Heart left ventricle (tissue), 16 donors: ENCODE data around the gene ACVR2B. TPM values are rescaled to one million over a fixed set of nuclear protein-coding genes. Genes with fewer than 3 reads are reported as not detected.

Experiments used
- ATAC-seq, 4 donors: fragments of 200-7000 bp; cut with Tn5 transposase; one replicate each; pipeline ENCODE4 v1.9.1; 2020 to 2022; ENCODE audit warnings: moderate library complexity in 4 of 4, mild to moderate bottlenecking in 3 of 4, moderate number of reproducible peaks in 1 of 4
- DNase-seq, 5 donors: peaks; one replicate each; pipeline ENCODE4 v3.0.0-alpha.2; 2020
- H3K27ac ChIP-seq, 12 donors: fragments of 200-600 bp; sonication (generic) in 4 of 12; one replicate each; pipeline versions ENCODE4 v1.5.0 to v1.8.0; 2016 to 2022; ENCODE audit warnings: mild to moderate bottlenecking in 2 of 12
- H3K27me3 ChIP-seq, 9 donors: fragments of 200-600 bp; sonication (generic) in 2 of 9; one replicate each; pipeline versions ENCODE4 v1.5.1 to v1.8.0; 2016 to 2022; ENCODE audit warnings: mild to moderate bottlenecking in 3 of 9
- H3K36me3 ChIP-seq, 9 donors: fragments of 200-600 bp; sonication (generic) in 2 of 9; one replicate each; pipeline versions ENCODE4 v1.5.0 to v1.8.0; 2018 to 2022; ENCODE audit warnings: mild to moderate bottlenecking in 2 of 9
- H3K4me1 ChIP-seq, 12 donors: fragments of 200-600 bp; sonication (generic) in 4 of 12; one replicate each; pipeline versions ENCODE4 v1.5.0 to v1.8.0; 2016 to 2022; ENCODE audit warnings: mild to moderate bottlenecking in 3 of 12
- H3K4me3 ChIP-seq, 12 donors: fragments of 200-600 bp; sonication (generic) in 4 of 12; one replicate each; pipeline versions ENCODE4 v1.5.0 to v1.8.0; 2017 to 2022; ENCODE audit warnings: mild to moderate bottlenecking in 9 of 12, moderate library complexity in 4 of 12
- H3K9me3 ChIP-seq, 12 donors: fragments of 200-600 bp; sonication (generic) in 4 of 12; one replicate each; pipeline versions ENCODE4 v1.5.0 to v1.8.0; 2016 to 2022; ENCODE audit warnings: mild to moderate bottlenecking in 1 of 12
- POLR2A ChIP-seq, 2 donors: fragments of 450-650 bp; IDR thresholded peaks; one replicate each; pipeline ENCODE4 v1.6.1; 2017; ENCODE audit warnings: antibody characterized with exemption in 2 of 2, mild to moderate bottlenecking in 2 of 2, moderate library complexity in 2 of 2
- WGBS, 4 donors: extraction: QIAGEN DNeasy Blood & Tissue Kit in 2 of 4; methylation state at CpG; one replicate each; pipeline versions ENCODE4 v1.1.5 to v1.1.7; 2013 to 2018; 5-methylcytosine and 5-hydroxymethylcytosine counted together
- intact Hi-C, 10 donors: fragments of 100-400 bp; cut with DNase I; formaldehyde crosslinking; loops; one replicate each; pipeline versions ENCODE4 v1.11.1 to v1.14.2; 2022
- polyA plus RNA-seq, 2 donors: library from polyadenylated mRNA; stranded (reverse); fragments of 200-250 nt; gene quantifications; one replicate each; pipeline ENCODE4 v1.2.3, GENCODE V29; 2013
- total RNA-seq, 9 donors: library from RNA; depleted of rRNA in 2 of 9; stranded (reverse); fragments of >200 nt in 2 of 9; fragmentation: NEBNext Ultra II Directional in 3 of 9; extraction: Animal tissue kit (Norgen Biotek cat#: 25700) in 3 of 9; gene quantifications; one replicate each; pipeline versions ENCODE4 v1.1.0 to v1.2.4, GENCODE V29; 2016 to 2023
- TF ChIP-seq, protein P1 (sequence below), 12 donors: fragments of 200-600 bp; sonication (generic) in 4 of 12; IDR thresholded peaks; one replicate each; pipeline versions ENCODE4 v1.5.0 to v1.8.0; 2018 to 2022; ENCODE audit warnings: antibody characterized with exemption in 12 of 12, mild to moderate bottlenecking in 5 of 12
- donor health status: ischemic (EF 13 %, LVEDD 7.1; RV severe dilation, severe dysfunction).
- donor health status: healthy with polysubstance abuse.
- donor health status: DM: no; HTN: yes; CAD: no.
- donor health status: DM: no; HTN: no; CAD: no.
- donor health status: ischemic (EF 25% LVEDD 6.9; RV normal size, moderate dysfunction).
- donor health status: ischemic (EF 25% LVEDD 5.7; RV mildly dilated, moderate dysfunction).
- donor health status: healthy.
- donor health status: DM: yes; HTN: yes; CAD: no.
- donor health status: ischemic (EF 35%, LVEDD 5.7; RV mildly dilated, moderate dysfunction).
- donor health status: nonischemic (EF 11% LVEDD 7.7; RV severe dilation, severe dysfunction).
- donor health status: DM: yes; HTN: yes; CAD: no.
- donor health status: PGD.
- donor health status: ischemic (EF 29% LVEDD 5.4; RV normal size, mild dysfunction).
- donor health status: nonischemic (EF 23%, LVEDD 6.1; RV moderate dilation, normal function).

Gene ACVR2B
- total and polyA plus RNA-seq, 11 donors, result 1.3 to 12.4 (median 4.8) TPM

DNA sequence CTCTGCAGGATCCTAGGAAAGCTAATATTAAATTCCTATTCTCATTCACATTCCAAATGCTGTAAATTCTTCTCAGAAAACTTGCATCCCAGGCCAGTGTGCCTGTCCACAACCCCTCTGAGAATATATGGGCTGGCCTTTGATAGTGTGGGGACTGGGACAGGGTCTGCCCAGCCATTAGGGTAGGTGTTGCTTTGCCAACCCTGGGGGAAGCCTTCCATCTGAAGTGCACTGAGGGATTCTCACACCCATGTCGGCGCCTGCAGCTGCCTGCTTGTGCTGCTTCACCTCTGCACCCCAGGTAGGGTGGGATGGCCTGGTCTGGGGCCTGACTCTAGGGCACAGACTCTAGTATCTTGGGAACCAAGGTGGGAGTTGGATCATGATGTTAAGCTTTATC is 27.2 kb downstream of the ACVR2B start:
- Histone ChIP-seq H3K27ac (no peak overlapping the region), H3K4me1 (no peaks in the 10 kb centered on the region), H3K9me3 (no peaks in the 10 kb centered on the region), H3K27me3 (no peaks in the 10 kb centered on the region), H3K36me3 (peaks cover 0 to 69% (median 56%) of the 10 kb centered on the region in 9 donors), H3K4me3 (no peak overlapping the region)
- WGBS, 4 donors, result 91 to 96% (median 93%) methylated on average over 2 of the region's 2 CpGs; no CpG with 5 or more reads in 1 of the 4 donors
- DNase-seq (no peak), ATAC-seq (no peak)
- TF ChIP-seq POLR2A (IDR thresholded peaks at IDR 0.05), result no peak
- TF ChIP-seq, protein P1, sequence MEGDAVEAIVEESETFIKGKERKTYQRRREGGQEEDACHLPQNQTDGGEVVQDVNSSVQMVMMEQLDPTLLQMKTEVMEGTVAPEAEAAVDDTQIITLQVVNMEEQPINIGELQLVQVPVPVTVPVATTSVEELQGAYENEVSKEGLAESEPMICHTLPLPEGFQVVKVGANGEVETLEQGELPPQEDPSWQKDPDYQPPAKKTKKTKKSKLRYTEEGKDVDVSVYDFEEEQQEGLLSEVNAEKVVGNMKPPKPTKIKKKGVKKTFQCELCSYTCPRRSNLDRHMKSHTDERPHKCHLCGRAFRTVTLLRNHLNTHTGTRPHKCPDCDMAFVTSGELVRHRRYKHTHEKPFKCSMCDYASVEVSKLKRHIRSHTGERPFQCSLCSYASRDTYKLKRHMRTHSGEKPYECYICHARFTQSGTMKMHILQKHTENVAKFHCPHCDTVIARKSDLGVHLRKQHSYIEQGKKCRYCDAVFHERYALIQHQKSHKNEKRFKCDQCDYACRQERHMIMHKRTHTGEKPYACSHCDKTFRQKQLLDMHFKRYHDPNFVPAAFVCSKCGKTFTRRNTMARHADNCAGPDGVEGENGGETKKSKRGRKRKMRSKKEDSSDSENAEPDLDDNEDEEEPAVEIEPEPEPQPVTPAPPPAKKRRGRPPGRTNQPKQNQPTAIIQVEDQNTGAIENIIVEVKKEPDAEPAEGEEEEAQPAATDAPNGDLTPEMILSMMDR (IDR thresholded peaks at IDR 0.05), result no peak
- intact Hi-C loops, result loop anchor here in 3 of 10 donors (2.0 to 10.0 kb wide), 4 partner anchors 134 to 366 kb away; partner anchors contain the start of gene XYLB (in 1 of the 3)

DNA sequence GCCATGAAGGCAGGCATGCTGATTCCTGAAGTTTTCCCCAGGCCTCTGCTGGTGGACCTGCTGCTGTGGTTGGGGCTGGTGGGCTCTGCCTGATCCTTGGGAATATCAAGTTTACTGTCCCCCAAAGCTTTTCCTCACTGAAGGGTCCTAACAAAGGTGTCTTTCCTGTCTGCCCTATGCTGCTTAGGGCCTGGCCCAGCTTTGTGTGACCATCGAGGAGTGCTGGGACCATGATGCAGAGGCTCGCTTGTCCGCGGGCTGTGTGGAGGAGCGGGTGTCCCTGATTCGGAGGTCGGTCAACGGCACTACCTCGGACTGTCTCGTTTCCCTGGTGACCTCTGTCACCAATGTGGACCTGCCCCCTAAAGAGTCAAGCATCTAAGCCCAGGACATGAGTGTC is 29.3 kb downstream of the ACVR2B start:
- DNase-seq (no peak), ATAC-seq (no peak)
- intact Hi-C loops, result loop anchor here in 3 of 10 donors (5.0 to 10.0 kb wide), 3 partner anchors 358 to 368 kb away; no protein-coding TSS in a partner anchor
- no peak for TF ChIP-seq POLR2A (IDR thresholded peaks at IDR 0.05)
- TF ChIP-seq, protein P1 (IDR thresholded peaks at IDR 0.05), result no peak
- Histone ChIP-seq H3K27ac (no peak overlapping the region), H3K9me3 (no peaks in the 10 kb centered on the region), H3K36me3 (peaks cover 0 to 66% (median 53%) of the 10 kb centered on the region in 9 donors), H3K27me3 (no peaks in the 10 kb centered on the region), H3K4me1 (no peaks in the 10 kb centered on the region), H3K4me3 (no peak overlapping the region)
- WGBS, 4 donors, result 83 to 93% (median 85%) methylated on average over 9 to 10 of the region's 10 CpGs

DNA sequence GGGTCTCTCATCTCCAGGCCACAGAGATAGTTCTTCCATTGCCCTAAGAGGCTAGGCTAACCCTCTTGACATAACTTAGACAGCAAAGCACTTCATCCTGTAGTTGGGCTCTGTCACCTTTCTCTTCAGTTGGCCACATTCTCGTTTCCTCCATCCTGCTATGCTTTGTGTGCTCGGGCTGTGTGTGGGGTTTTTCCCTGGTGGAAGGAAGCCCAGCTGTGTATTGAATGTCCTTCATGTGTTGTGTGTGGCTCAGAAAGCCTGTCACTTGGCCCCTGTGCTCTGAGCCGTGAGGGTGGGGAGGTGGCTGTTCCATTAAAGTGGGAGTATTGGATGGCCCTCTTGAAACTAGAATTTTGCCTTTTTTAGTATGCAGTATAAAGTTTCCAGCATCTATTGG is 33.6 kb downstream of the ACVR2B start:
- intact Hi-C loops, result loop anchor here in 2 of 10 donors (10.0 kb wide), 2 partner anchors 363 to 373 kb away; no protein-coding TSS in a partner anchor
- no peaks in the 10 kb centered on the region for H3K4me1 ChIP-seq
- peak in 1 of 4 donors; percentile 52 for ATAC-seq
- DNase-seq, result no peak
- no peak overlapping the region for H3K27ac ChIP-seq
- H3K9me3 ChIP-seq, result no peaks in the 10 kb centered on the region
- H3K27me3 ChIP-seq, result no peaks in the 10 kb centered on the region
- peaks cover 0 to 34% (median 21%) of the 10 kb centered on the region in 9 donors for H3K36me3 ChIP-seq
- H3K4me3 ChIP-seq, result no peak overlapping the region
- WGBS, 4 donors, result 47 to 62% (median 56%) methylated on average over 3 of the region's 3 CpGs
- no peak for TF ChIP-seq POLR2A (IDR thresholded peaks at IDR 0.05)
- TF ChIP-seq, protein P1 (IDR thresholded peaks at IDR 0.05), result no peak

DNA sequence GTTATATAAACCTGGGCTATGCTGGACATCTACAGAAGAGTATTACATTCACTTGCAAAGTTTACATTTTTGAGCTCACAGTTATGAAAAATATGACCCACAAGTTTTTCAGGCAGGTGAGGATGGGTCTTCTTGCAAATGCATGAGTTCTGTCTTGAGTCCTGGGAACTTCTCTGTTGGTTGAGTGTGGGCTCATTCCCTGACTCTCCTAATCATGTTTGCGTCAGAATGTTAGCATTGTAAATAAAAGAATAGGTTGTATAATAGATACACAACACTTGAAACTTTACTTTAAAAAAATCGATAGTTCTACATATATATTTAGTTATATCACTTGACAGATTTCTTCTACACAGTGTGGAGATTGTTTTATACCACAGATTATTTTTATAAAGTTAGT is 35.3 kb downstream of the ACVR2B start:
- Histone ChIP-seq H3K27me3 (no peaks in the 10 kb centered on the region), H3K27ac (no peak overlapping the region), H3K9me3 (no peaks in the 10 kb centered on the region), H3K4me3 (no peak overlapping the region), H3K36me3 (peaks cover 0 to 18% (median 5%) of the 10 kb centered on the region in 9 donors), H3K4me1 (peaks cover 0 to 3% (median 0%) of the 10 kb centered on the region in 12 donors)
- WGBS, 4 donors, result 94 to 97% (median 96%) methylated on average over 2 of the region's 2 CpGs
- no peak for ATAC-seq
- DNase-seq, result no peak
- intact Hi-C loops, result loop anchor here in 2 of 10 donors (10.0 kb wide), 2 partner anchors 364 to 374 kb away; no protein-coding TSS in a partner anchor
- TF ChIP-seq, protein P1 (IDR thresholded peaks at IDR 0.05), result no peak
- TF ChIP-seq POLR2A (IDR thresholded peaks at IDR 0.05), result no peak
